Right lobe of liver (tissue), 6 donors: Measurements from ENCODE around the gene ARMC2. TPM values are rescaled to one million over a fixed set of nuclear protein-coding genes. Genes with fewer than 3 reads are reported as not detected.
A peak's percentile ranks its signal among the peaks of the same experiment; 100 is the strongest.
"Not testable (repeated sequence)": the region's sequence is repeated elsewhere in the genome, so short reads cannot be mapped to it uniquely, and the experiment has no call there.

Experiments used
- ATAC-seq, 4 donors: fragments of 200-7000 bp; cut with Tn5 transposase; one replicate each; pipeline ENCODE4 v1.9.1; 2020; ENCODE audit warnings: mild to moderate bottlenecking in 4 of 4, moderate library complexity in 4 of 4
- DNase-seq, 3 donors: peaks; one replicate each; pipeline ENCODE4 v3.0.0-alpha.2; 2020
- H3K27ac ChIP-seq, 3 donors: fragments of 200-600 bp; one replicate each; pipeline ENCODE4 v1.8.0; 2022
- H3K27me3 ChIP-seq, 2 donors: fragments of 200-600 bp; one replicate each; pipeline ENCODE4 v1.8.0; 2022
- H3K36me3 ChIP-seq, 4 donors: fragments of 200-600 bp; sonication (generic) in 1 of 4; one replicate each; pipeline versions ENCODE4 v1.5.1 to v1.8.0; 2017 to 2022; ENCODE audit warnings: control low read depth in 1 of 4
- H3K4me1 ChIP-seq, 4 donors: fragments of 200-600 bp; sonication (generic) in 1 of 4; one replicate each; pipeline versions ENCODE4 v1.5.1 to v1.8.0; 2017 to 2022; ENCODE audit warnings: control low read depth in 1 of 4
- H3K4me3 ChIP-seq, 3 donors: fragments of 200-600 bp; one replicate each; pipeline ENCODE4 v1.8.0; 2022
- H3K9me3 ChIP-seq, 4 donors: fragments of 200-600 bp; sonication (generic) in 1 of 4; one replicate each; pipeline versions ENCODE4 v1.5.1 to v1.8.0; 2017 to 2022; ENCODE audit warnings: control low read depth in 1 of 4
- POLR2A ChIP-seq: fragments of 450-650 bp; IDR thresholded peaks from one replicate; pipeline ENCODE4 v1.6.1; 2017; ENCODE audit warnings: antibody characterized with exemption, mild to moderate bottlenecking
- WGBS: methylation state at CpG from one replicate; pipeline ENCODE4 v1.1.6; 2018; ENCODE audit warnings: low coverage, low lambda C conversion rate; ENCODE audit not compliant: insufficient coverage; ENCODE audit errors: missing lambda C conversion rate; 5-methylcytosine and 5-hydroxymethylcytosine counted together
- intact Hi-C, 2 donors: fragments of 100-400 bp; cut with DNase I; formaldehyde crosslinking; loops; one replicate each; pipeline versions ENCODE4 v1.11.2 to v1.14.1; 2022
- total RNA-seq, 6 experiments: library from RNA; depleted of rRNA in 2 of 6; stranded (reverse); fragments of >200 nt in 2 of 6; fragmentation: NEBNext Ultra II Directional in 3 of 6; extraction: Animal tissue kit (Norgen Biotek cat#: 25700) in 3 of 6; gene quantifications; one replicate each; pipeline versions ENCODE4 v1.1.0 to v1.2.4, GENCODE V29; 2016 to 2023
- TF ChIP-seq, protein P1 (sequence below), 4 donors: fragments of 200-600 bp in 3 of 4; fragments of 450-650 bp in 1 of 4; IDR thresholded peaks; one replicate each; pipeline versions ENCODE4 v1.5.1 to v1.8.0; 2016 to 2022; ENCODE audit warnings: antibody characterized with exemption in 4 of 4, mild to moderate bottlenecking in 2 of 4
- donor health status: DM: no; HTN: yes; CAD: no.
- donor health status: DM: no; HTN: no; CAD: no.
- donor health status: DM: no; HTN: no; CAD: no.
- donor health status: DM: no; HTN: yes; CAD: no.
- donor health status: DM: no; HTN: yes; CAD: no.

Gene ARMC2
- total RNA-seq, 6 experiments from 2014 or later, result 0.86 to 1.9 (median 1.0) TPM

- ATAC-seq (no peak), DNase-seq (no peak)
- Histone ChIP-seq H3K9me3 (no peaks in the 10 kb centered on the region), H3K27ac (no peak overlapping the region), H3K4me1 (no peaks in the 10 kb centered on the region), H3K4me3 (no peak overlapping the region), H3K36me3 (no peaks in the 10 kb centered on the region), H3K27me3 (no peaks in the 10 kb centered on the region)
- TF ChIP-seq, protein P1, sequence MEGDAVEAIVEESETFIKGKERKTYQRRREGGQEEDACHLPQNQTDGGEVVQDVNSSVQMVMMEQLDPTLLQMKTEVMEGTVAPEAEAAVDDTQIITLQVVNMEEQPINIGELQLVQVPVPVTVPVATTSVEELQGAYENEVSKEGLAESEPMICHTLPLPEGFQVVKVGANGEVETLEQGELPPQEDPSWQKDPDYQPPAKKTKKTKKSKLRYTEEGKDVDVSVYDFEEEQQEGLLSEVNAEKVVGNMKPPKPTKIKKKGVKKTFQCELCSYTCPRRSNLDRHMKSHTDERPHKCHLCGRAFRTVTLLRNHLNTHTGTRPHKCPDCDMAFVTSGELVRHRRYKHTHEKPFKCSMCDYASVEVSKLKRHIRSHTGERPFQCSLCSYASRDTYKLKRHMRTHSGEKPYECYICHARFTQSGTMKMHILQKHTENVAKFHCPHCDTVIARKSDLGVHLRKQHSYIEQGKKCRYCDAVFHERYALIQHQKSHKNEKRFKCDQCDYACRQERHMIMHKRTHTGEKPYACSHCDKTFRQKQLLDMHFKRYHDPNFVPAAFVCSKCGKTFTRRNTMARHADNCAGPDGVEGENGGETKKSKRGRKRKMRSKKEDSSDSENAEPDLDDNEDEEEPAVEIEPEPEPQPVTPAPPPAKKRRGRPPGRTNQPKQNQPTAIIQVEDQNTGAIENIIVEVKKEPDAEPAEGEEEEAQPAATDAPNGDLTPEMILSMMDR (IDR thresholded peaks at IDR 0.05), result no peak
- no peak for TF ChIP-seq POLR2A
- WGBS, result 100% methylated on average over 1 of the region's 1 CpG
- intact Hi-C loops, result no loop called here
Measured at GRCh38 chr6:108810057-108810643, 38.1 kb upstream of the ARMC2 start.

DNA sequence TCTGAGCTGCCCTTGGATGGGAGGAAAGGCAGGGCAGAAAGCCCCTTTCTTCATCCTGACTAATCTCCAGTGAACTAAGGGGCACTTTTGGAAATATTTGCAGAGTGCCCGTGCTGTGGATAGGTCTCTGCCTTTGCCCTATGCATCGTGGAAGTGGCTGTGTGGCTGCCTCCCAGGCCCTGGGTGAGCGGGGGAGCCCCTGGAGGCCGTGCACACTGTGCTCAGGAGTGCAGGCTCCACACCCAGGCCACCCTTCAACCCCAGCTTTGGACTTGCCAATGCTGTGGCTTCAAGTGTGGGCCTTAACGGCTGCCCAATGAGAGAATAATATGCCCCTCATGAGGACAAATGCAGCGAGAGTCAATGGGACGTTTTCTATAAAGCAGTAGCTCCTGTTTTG, 36.7 kb upstream of the ARMC2 start:
- Histone ChIP-seq H3K4me3 (no peak overlapping the region), H3K36me3 (no peaks in the 10 kb centered on the region), H3K4me1 (no peaks in the 10 kb centered on the region), H3K9me3 (no peaks in the 10 kb centered on the region), H3K27me3 (no peaks in the 10 kb centered on the region), H3K27ac (no peak overlapping the region)
- intact Hi-C loops, result no loop called here
- DNase-seq, result no peak
- TF ChIP-seq POLR2A, result no peak
- 60% methylated on average over 1 of the region's 7 CpGs for WGBS
- peak in 1 of 4 donors; percentile 22 for ATAC-seq

GRCh38 chr6:108813218-108813617, 35.0 kb upstream of the ARMC2 start:
- intact Hi-C loops, H3K27me3 ChIP-seq, DNase-seq, H3K9me3 ChIP-seq, H3K4me3 ChIP-seq, ATAC-seq, H3K27ac ChIP-seq, H3K36me3 ChIP-seq, H3K4me1 ChIP-seq: not testable (repeated sequence)
- WGBS, result 49% methylated on average over 3 of the region's 3 CpGs

DNA sequence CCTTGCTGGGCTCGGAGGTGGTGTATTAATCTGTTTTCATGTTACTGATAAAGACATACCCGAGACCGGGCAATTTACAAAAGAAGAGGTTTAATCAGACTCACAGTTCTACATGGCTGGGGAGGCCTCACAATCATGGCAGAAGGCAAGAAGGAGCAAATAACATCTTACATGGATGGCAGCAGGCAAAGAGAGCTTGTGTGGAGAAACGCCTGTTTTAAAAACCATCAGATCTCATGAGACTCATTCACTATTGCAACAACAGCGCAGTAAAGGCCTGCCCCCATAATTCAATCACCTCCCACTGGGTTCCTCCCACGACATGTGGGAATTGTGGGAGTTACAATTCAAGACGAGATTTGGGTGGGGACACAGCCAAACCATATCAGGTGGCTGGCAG, 30.9 kb upstream of the ARMC2 start:
- H3K9me3 ChIP-seq, H3K27ac ChIP-seq, H3K36me3 ChIP-seq, H3K27me3 ChIP-seq, ATAC-seq, intact Hi-C loops, H3K4me3 ChIP-seq, H3K4me1 ChIP-seq, DNase-seq: not testable (repeated sequence)
- 76% methylated on average over 6 of the region's 7 CpGs for WGBS

GRCh38 chr6:108820006-108820405, 28.2 kb upstream of the ARMC2 start:
- no peak for DNase-seq
- Histone ChIP-seq H3K36me3 (no peaks in the 10 kb centered on the region), H3K4me3 (no peak overlapping the region), H3K4me1 (no peaks in the 10 kb centered on the region), H3K27ac (no peak overlapping the region), H3K9me3 (no peaks in the 10 kb centered on the region), H3K27me3 (no peaks in the 10 kb centered on the region)
- peak in 1 of 4 donors; percentile 18 for ATAC-seq
- intact Hi-C loops, result no loop called here
- no peak for TF ChIP-seq POLR2A
- TF ChIP-seq, protein P1 (IDR thresholded peaks at IDR 0.05), result no peak
- WGBS, result 49% methylated on average over 3 of the region's 3 CpGs

GRCh38 chr6:108822401-108822800, 25.8 kb upstream of the ARMC2 start:
- DNase-seq (no peak), ATAC-seq (no peak)
- Histone ChIP-seq H3K27ac (no peak overlapping the region), H3K4me3 (no peak overlapping the region), H3K27me3 (no peaks in the 10 kb centered on the region), H3K4me1 (no peaks in the 10 kb centered on the region), H3K9me3 (no peaks in the 10 kb centered on the region), H3K36me3 (no peaks in the 10 kb centered on the region)
- intact Hi-C loops, result no loop called here
- no peak for TF ChIP-seq POLR2A
- TF ChIP-seq, protein P1 (IDR thresholded peaks at IDR 0.05), result no peak
- WGBS, result no CpG with 5 or more reads among the region's 4 CpGs
